Measurements from ENCODE around the gene NEURL3.

DNA sequence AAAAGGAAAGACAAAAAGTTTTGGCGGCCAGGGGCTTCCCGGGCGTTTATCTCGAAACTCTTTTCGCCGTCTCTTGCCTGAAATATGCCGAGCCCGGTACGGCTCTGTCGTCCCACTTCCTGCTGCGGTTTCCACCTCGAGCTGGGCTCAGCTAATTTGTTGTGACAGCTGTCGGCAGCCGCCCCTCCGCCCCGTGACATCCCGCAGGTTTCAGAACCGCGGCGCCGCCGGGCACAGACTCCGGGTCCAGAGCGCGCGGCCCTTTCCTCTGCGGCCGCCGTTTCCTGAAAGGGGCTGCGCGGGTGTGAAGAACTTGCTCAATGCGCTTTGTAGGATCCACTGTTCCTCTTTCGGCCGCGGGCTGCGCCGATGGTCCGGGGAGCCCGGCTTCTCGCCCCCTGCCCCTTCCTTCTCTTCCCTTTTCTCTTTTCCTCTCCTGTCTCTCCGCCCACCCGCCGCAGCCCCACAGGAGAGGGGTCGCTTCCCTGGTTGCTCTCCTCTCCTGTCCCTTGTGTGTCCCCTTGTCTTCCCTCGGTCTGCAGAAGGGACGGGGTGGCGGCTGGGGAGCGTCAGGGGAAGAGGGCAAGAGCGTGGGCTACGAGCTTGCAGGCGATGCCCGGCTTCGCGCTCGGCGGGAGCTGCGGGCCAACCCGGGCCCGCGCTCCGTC, 32.0 kb upstream of the NEURL3 start:
- TF ChIP-seq, protein P1, sequence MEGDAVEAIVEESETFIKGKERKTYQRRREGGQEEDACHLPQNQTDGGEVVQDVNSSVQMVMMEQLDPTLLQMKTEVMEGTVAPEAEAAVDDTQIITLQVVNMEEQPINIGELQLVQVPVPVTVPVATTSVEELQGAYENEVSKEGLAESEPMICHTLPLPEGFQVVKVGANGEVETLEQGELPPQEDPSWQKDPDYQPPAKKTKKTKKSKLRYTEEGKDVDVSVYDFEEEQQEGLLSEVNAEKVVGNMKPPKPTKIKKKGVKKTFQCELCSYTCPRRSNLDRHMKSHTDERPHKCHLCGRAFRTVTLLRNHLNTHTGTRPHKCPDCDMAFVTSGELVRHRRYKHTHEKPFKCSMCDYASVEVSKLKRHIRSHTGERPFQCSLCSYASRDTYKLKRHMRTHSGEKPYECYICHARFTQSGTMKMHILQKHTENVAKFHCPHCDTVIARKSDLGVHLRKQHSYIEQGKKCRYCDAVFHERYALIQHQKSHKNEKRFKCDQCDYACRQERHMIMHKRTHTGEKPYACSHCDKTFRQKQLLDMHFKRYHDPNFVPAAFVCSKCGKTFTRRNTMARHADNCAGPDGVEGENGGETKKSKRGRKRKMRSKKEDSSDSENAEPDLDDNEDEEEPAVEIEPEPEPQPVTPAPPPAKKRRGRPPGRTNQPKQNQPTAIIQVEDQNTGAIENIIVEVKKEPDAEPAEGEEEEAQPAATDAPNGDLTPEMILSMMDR (conservative IDR thresholded peaks at IDR 0.05; ENCODE audit: low read length): no peak
- TF ChIP-seq EZH2phosphoT487 (IDR thresholded peaks at IDR 0.05; ENCODE audit: borderline replicate concordance): no peak
